Mucosa of rectum (tissue), 2 donors: ENCODE results near the gene GLCE.
A peak's percentile ranks its signal among the peaks of the same experiment; 100 is the strongest.
"Not testable (repeated sequence)": the region's sequence is repeated elsewhere in the genome, so short reads cannot be mapped to it uniquely, and the experiment has no call there.

Experiments used
- H3K27ac ChIP-seq, 2 donors: one replicate each; pipeline ENCODE4 v1.7.0; 2013; ENCODE audit warnings: inconsistent platforms in 2 of 2, low read depth in 2 of 2, low read length in 2 of 2
- H3K27me3 ChIP-seq, 2 donors: one replicate each; pipeline ENCODE4 v1.7.0; 2013; ENCODE audit warnings: low read length in 2 of 2; ENCODE audit not compliant: control insufficient read depth in 2 of 2, insufficient read depth in 2 of 2
- H3K36me3 ChIP-seq, 2 donors: one replicate each; pipeline ENCODE4 v1.7.0; 2013; ENCODE audit warnings: low read length in 2 of 2; ENCODE audit not compliant: control insufficient read depth in 2 of 2, insufficient read depth in 2 of 2
- H3K4me1 ChIP-seq, 2 donors: one replicate each; pipeline ENCODE4 v1.7.0; 2013; ENCODE audit warnings: low read length in 2 of 2, mild to moderate bottlenecking in 1 of 2; ENCODE audit not compliant: control insufficient read depth in 2 of 2, insufficient read depth in 2 of 2
- H3K4me3 ChIP-seq, 2 donors: one replicate each; pipeline ENCODE4 v1.7.0; 2013; ENCODE audit warnings: low read length in 2 of 2
- H3K9ac ChIP-seq, 2 donors: one replicate each; pipeline ENCODE4 v1.7.0; 2013; ENCODE audit warnings: low read length in 2 of 2, low read depth in 1 of 2, mild to moderate bottlenecking in 1 of 2
- H3K9me3 ChIP-seq, 2 donors: one replicate each; pipeline ENCODE4 v1.7.0; 2013; ENCODE audit warnings: low read length in 2 of 2; ENCODE audit not compliant: control insufficient read depth in 2 of 2
- donor health status: healthy.
- donor health status: Normal muscosa, but diverticular disease.

GLCE gene

GRCh38 chr15:69292826-69293420, 132.5 kb downstream of the GLCE start:
- Histone ChIP-seq H3K9ac (no peak overlapping the region), H3K27ac (no peak overlapping the region), H3K27me3 (no peaks in the 10 kb centered on the region), H3K36me3 (no peaks in the 10 kb centered on the region), H3K4me3 (no peak overlapping the region), H3K4me1 (peaks cover 16 to 23% of the 10 kb centered on the region in 2 donors), H3K9me3 (no peaks in the 10 kb centered on the region)

DNA sequence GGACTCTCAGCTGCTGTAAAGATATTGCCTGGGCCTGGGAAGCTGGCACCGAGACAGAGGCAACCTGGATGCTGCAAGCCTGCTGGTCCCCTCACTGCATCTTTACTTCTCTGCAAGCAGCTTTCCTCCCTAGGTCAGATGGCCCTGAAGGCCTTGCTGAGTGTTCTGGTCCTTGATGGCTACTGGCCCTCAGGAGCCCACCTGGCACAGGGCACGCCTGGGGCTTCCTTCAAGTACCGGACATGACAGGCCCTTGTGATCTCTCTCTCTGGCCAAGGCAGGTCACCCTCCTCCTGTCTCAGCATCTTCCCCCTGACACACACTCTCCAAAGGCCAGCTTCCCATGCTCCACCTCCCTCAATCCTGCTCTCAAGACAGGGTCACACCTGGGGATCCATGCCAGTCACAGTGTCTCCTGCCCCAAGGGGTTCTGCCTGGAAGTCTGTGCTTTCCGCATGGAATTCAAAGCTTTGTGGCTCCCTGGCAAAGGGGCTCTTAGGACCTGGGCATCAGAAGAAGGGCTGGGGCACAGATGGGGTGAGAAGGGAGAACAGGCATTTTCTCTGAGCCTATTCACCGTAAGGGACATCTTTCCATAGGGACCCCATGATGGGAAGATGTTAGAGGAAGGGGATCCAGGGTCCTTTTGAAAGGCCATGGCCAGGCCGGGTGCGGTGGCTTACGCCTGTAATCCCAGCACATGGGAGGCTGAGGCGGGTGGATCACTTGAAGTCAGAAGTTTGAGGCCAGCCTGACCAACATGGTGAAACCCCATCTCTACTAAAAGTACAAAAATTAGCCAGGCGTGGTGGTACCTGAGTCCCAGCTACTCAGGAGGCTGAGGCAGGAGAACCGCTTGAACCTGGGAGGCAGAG, 133.5 kb downstream of the GLCE start:
- Histone ChIP-seq H3K27ac (no peak overlapping the region), H3K4me3 (no peak overlapping the region), H3K36me3 (no peaks in the 10 kb centered on the region), H3K9me3 (no peaks in the 10 kb centered on the region), H3K9ac (no peak overlapping the region), H3K27me3 (no peaks in the 10 kb centered on the region), H3K4me1 (peaks cover 14 to 23% of the 10 kb centered on the region in 2 donors)

- Histone ChIP-seq H3K4me3 (no peak overlapping the region), H3K9ac (no peak overlapping the region), H3K27me3 (peaks cover 0 to 4% of the 10 kb centered on the region in 2 donors), H3K4me1 (peaks cover 9 to 13% of the 10 kb centered on the region in 2 donors), H3K27ac (peak overlapping the region in 1 of 2 donors; percentile 23), H3K36me3 (no peaks in the 10 kb centered on the region), H3K9me3 (no peaks in the 10 kb centered on the region)
Observed at GRCh38 chr15:69296606-69297005, 136.2 kb downstream of the GLCE start.

DNA sequence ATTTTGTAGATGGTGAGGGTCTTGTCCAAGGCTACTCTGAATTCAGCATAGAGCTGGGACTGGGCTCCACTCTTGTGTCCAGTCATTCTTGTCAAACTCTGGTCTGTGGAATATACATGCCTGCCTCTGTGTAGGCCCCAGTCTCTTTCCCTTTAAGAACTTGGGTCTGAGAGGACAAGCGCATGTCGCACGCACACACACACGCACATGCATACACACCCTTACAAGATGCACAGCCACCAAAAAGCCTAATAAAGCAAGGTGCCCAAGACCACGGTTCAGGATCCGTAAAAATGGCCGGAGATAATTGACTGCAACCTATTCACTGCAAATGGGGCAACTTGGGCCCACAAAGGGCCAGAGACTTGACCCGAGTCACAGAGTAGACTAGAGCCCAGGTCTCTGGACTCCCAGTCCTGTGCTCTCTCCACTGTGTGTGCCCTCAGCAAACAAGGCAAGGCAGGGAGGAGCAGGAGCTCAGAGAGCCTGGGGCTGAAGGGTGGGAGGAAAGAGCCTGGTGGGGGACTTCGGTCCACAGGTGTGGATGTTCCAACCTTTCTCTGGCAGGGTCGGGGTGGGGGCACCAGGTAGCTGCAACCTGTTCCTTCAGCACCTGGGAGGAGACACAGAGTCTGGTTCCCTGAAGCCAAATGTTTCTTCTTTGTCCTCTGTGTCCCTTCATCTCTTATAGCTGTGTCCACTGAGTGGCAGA, 137.4 kb downstream of the GLCE start:
- H3K9me3 ChIP-seq, result no peaks in the 10 kb centered on the region
- H3K9ac ChIP-seq, result no peak overlapping the region
- no peak overlapping the region for H3K4me3 ChIP-seq
- H3K27ac ChIP-seq, result no peak overlapping the region
- H3K36me3 ChIP-seq, result no peaks in the 10 kb centered on the region
- H3K27me3 ChIP-seq, result peaks cover 0 to 4% of the 10 kb centered on the region in 2 donors
- peaks cover 9 to 13% of the 10 kb centered on the region in 2 donors for H3K4me1 ChIP-seq

GRCh38 chr15:69298354-69298696, 137.9 kb downstream of the GLCE start:
- peak overlapping the region in 1 of 2 donors; percentile 63 for H3K27ac ChIP-seq
- H3K4me3 ChIP-seq, result peak overlapping the region; percentile 22 to 58

DNA sequence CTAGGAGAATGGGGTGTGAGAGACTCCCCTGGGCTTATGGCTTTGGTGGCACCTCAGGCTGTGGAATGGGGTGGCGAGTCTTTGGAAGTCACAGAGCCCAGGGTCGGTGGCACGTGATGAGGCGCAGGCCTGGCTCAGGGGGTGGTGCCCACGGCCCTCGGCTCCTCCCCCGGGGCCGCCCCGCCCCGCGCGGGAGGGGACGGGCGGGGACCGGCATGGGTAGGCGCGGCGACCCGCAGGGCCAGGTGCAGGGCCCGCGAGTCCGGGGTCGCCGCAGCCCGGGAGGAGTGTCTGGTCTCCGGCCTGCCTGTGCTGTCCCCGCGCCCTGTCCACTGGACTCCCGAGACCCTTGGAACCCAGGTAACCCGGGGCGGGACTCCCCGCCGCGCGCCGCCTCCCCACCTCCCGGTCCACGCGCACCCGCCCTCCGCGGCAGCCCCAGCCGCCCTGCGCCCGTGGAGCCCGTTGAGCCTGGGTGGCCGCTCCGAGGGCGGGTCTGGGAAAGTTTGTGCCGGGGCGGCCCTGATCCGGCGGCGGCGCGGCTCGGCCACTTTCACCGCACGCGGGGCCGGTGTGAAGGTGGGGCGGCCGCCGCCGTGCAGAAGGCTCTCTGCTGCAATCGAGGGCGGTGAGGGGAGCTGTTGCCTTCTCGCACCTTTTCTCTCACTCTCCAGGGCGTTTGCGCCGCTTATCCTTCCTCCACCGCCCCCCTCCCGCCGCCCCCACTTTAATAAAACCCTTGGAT, 138.4 kb downstream of the GLCE start, which contains the start of gene PAQR5:
TSS of gene PAQR5 (plus strand) at position 216 of the 745 bp plus-strand sequence. CDS start 61,169 bp downstream, outside the sequence.
- Histone ChIP-seq H3K27me3 (peaks cover 0 to 4% of the 10 kb centered on the region in 2 donors), H3K9ac (peak within 1 kb of the TSS; percentile 61 to 72), H3K27ac (peak within 1 kb of the TSS; percentile 48 to 63), H3K4me3 (peak within 1 kb of the TSS; percentile 58 to 71), H3K36me3 (no peaks in the 10 kb centered on the region), H3K4me1 (peaks cover 13 to 14% of the 10 kb centered on the region in 2 donors), H3K9me3 (no peaks in the 10 kb centered on the region)

More at GRCh38 chr15:69298354-69298696, 137.9 kb downstream of the GLCE start:
- no peak overlapping the region for H3K9ac ChIP-seq
- peaks cover 0 to 4% of the 10 kb centered on the region in 2 donors for H3K27me3 ChIP-seq
- H3K36me3 ChIP-seq, result no peaks in the 10 kb centered on the region
- peaks cover 9 to 13% of the 10 kb centered on the region in 2 donors for H3K4me1 ChIP-seq
- no peaks in the 10 kb centered on the region for H3K9me3 ChIP-seq

DNA sequence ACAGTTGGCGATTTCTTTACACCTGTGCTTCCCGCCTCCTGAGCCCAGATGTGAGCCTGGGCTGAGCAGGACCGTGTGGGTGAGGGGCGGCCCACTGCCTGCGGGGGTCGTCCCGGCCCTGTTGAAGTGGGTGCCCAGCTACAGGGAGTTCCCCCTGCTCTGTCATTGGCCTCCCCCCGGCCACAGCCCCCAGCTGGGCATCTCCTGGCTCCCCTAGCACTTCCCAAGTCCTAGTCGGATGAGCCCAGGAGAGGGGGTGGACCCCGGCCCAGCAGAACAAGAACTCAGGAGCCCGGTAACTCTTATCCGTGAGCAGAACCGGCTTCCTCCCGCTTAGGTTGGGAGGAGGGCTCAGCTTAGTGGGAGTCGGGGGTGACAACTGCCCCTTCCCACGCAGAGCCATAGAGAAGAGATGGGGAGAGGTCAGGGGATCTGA, 139.0 kb downstream of the GLCE start:
- no peaks in the 10 kb centered on the region for H3K9me3 ChIP-seq
- H3K27ac ChIP-seq, result peak overlapping the region; percentile 48 to 63
- peak overlapping the region; percentile 61 to 72 for H3K9ac ChIP-seq
- peak overlapping the region; percentile 58 to 71 for H3K4me3 ChIP-seq
- peaks cover 13 to 17% of the 10 kb centered on the region in 2 donors for H3K4me1 ChIP-seq
- H3K36me3 ChIP-seq, result no peaks in the 10 kb centered on the region
- H3K27me3 ChIP-seq, result peaks cover 0 to 4% of the 10 kb centered on the region in 2 donors

DNA sequence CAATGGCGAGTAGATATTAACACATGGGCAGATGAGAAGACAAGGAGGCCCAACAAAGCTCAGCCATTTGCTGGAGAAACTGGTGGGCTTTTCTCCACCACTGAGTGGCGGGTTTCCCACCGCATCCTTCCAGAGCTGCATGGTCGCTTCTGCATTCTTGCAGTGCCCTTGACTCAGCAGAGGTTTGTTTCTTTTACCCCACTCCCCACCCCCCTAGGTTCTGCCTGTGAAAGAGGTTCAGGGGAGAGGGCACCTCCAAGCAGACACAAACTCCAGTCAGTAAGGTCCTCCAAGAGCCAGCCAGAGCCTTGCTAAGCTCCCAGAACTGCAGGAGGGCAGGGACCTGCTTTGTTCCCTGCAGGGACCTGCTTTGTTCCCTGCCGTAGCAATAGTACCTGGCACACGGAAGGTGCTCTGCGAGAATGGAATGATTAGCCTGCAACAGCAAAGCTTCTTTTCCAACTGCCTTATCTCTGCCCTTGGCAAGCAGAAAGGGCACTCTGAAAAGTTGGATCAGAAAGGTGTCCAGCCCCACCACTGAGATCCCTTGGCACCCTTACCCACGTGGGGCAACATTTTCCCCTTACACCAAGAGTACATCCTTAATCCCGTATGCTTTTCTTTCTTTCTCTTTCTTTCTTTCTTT, 139.6 kb downstream of the GLCE start:
- Histone ChIP-seq H3K4me3 (peak overlapping the region; percentile 58 to 71), H3K36me3 (no peaks in the 10 kb centered on the region), H3K9me3 (no peaks in the 10 kb centered on the region), H3K27me3 (peaks cover 0 to 4% of the 10 kb centered on the region in 2 donors), H3K4me1 (peaks cover 17 to 23% of the 10 kb centered on the region in 2 donors), H3K27ac (peak overlapping the region; percentile 48 to 63), H3K9ac (peak overlapping the region; percentile 61 to 72)

GRCh38 chr15:69301101-69301500, 140.7 kb downstream of the GLCE start:
- H3K27me3 ChIP-seq, H3K36me3 ChIP-seq, H3K27ac ChIP-seq, H3K9ac ChIP-seq, H3K9me3 ChIP-seq, H3K4me3 ChIP-seq: not testable (repeated sequence)
- peaks cover 22 to 32% of the 10 kb centered on the region in 2 donors for H3K4me1 ChIP-seq
